ENCODE measurements around the gene GOT1.

GOT1 gene

GRCh38 chr10:99433378-99434020 is 3.1 kb upstream of the GOT1 start:
- DNase-seq (ENCODE audit: low spot score), result no peak

GRCh38 chr10:99432881-99433280 is 2.5 kb upstream of the GOT1 start:
- no peak for DNase-seq (ENCODE audit: low spot score)

GRCh38 chr10:99432047-99432446 is 1.6 kb upstream of the GOT1 start:
- DNase-seq (ENCODE audit: low spot score), result no peak

- peak; percentile 62 for DNase-seq (ENCODE audit: low spot score)
Observed at GRCh38 chr10:99431190-99431760, 851 bp upstream of the GOT1 start.

- DNase-seq (ENCODE audit: low spot score), result no peak
Observed at GRCh38 chr10:99430116-99430450, 341 bp downstream of the GOT1 start.

- no peak for DNase-seq (ENCODE audit: low spot score)
Observed at GRCh38 chr10:99429517-99430095, 818 bp downstream of the GOT1 start.

GRCh38 chr10:99427566-99428190 is 2.7 kb downstream of the GOT1 start:
- DNase-seq (ENCODE audit: low spot score), result no peak

- no peak for DNase-seq (ENCODE audit: low spot score)
Observed at GRCh38 chr10:99426689-99427088, 3.7 kb downstream of the GOT1 start.

GRCh38 chr10:99425204-99425603 is 5.2 kb downstream of the GOT1 start:
- no peak for DNase-seq (ENCODE audit: low spot score)

- DNase-seq (ENCODE audit: low spot score), result no peak
Observed at GRCh38 chr10:99424656-99425055, 5.8 kb downstream of the GOT1 start.

GRCh38 chr10:99422529-99423096 is 7.8 kb downstream of the GOT1 start:
- no peak for DNase-seq (ENCODE audit: low spot score)

- no peak for DNase-seq (ENCODE audit: low spot score)
Observed at GRCh38 chr10:99421233-99421739, 9.1 kb downstream of the GOT1 start.

- DNase-seq (ENCODE audit: low spot score), result no peak
Observed at GRCh38 chr10:99419688-99420087, 10.7 kb downstream of the GOT1 start.

GRCh38 chr10:99418910-99419624 is 11.4 kb downstream of the GOT1 start:
- no peak for DNase-seq (ENCODE audit: low spot score)

GRCh38 chr10:99412099-99412498 is 18.3 kb downstream of the GOT1 start:
- DNase-seq (ENCODE audit: low spot score), result no peak

GRCh38 chr10:99411546-99411945 is 18.9 kb downstream of the GOT1 start:
- DNase-seq (ENCODE audit: low spot score), result no peak

- no peak for DNase-seq (ENCODE audit: low spot score)
Observed at GRCh38 chr10:99410876-99411275, 19.5 kb downstream of the GOT1 start.

- no peak for DNase-seq (ENCODE audit: low spot score)
Observed at GRCh38 chr10:99410146-99410545, 20.3 kb downstream of the GOT1 start.

GRCh38 chr10:99406149-99406548 is 24.3 kb downstream of the GOT1 start:
- no peak for DNase-seq (ENCODE audit: low spot score)

GRCh38 chr10:99403674-99404073 is 26.8 kb downstream of the GOT1 start:
- no peak for DNase-seq (ENCODE audit: low spot score)

- DNase-seq (ENCODE audit: low spot score), result no peak
Observed at GRCh38 chr10:99399664-99400063, 30.8 kb downstream of the GOT1 start.

GRCh38 chr10:99396471-99396870 is 34.0 kb downstream of the GOT1 start:
- no peak for DNase-seq (ENCODE audit: low spot score)

Measured in LoVo (cell line).